GM12801 (cell line): ENCODE measurements around the gene KRT31.

Source experiments
- TF ChIP-seq, protein P1 (sequence below): IDR thresholded peaks from one replicate; pipeline ENCODE4 v1.5.1; 2011; ENCODE audit warnings: control low read depth; ENCODE audit not compliant: insufficient read length; ENCODE audit errors: extremely low read depth

KRT31 gene

DNA sequence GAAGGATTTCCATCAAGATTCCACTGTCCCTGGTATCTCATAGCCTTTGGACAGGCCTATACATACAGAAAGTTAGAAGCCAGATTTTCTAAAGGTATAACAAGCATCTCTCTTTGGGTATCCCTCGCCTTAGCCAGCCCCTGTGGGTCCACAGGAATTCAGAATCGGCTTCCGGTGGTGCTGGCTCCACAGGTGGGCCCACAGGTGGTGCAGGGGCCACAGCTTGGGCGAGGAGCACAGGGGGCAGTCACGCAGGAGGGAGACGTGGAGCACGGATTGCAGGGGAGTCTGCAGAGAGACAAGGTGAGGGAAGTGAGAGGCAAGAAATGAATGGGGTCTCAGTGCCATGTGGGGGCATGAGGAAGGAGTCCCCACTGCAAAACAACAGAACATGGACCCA, 39.8 kb upstream of the KRT31 start:
- TF ChIP-seq, protein P1, sequence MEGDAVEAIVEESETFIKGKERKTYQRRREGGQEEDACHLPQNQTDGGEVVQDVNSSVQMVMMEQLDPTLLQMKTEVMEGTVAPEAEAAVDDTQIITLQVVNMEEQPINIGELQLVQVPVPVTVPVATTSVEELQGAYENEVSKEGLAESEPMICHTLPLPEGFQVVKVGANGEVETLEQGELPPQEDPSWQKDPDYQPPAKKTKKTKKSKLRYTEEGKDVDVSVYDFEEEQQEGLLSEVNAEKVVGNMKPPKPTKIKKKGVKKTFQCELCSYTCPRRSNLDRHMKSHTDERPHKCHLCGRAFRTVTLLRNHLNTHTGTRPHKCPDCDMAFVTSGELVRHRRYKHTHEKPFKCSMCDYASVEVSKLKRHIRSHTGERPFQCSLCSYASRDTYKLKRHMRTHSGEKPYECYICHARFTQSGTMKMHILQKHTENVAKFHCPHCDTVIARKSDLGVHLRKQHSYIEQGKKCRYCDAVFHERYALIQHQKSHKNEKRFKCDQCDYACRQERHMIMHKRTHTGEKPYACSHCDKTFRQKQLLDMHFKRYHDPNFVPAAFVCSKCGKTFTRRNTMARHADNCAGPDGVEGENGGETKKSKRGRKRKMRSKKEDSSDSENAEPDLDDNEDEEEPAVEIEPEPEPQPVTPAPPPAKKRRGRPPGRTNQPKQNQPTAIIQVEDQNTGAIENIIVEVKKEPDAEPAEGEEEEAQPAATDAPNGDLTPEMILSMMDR = no peak

DNA sequence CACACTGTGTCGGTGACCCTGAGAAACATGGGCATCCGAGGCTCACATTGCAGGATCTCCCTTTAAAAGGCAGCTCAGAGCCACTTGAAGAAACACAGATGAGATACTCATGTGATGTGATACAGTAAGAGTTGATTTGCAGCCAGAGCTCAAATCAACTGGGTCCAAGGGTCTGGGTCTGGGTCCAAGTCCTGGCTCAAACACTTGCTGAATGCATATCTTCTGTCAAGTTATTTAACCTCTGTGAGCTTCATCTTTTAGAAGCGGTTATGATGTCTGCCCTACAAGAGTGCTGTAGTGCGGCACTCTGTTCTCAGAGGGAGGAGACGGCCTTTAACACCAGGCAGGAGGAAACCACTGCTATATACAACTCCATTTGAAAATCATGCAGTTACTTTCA, 37.0 kb upstream of the KRT31 start:
- TF ChIP-seq, protein P1 = no peak

DNA sequence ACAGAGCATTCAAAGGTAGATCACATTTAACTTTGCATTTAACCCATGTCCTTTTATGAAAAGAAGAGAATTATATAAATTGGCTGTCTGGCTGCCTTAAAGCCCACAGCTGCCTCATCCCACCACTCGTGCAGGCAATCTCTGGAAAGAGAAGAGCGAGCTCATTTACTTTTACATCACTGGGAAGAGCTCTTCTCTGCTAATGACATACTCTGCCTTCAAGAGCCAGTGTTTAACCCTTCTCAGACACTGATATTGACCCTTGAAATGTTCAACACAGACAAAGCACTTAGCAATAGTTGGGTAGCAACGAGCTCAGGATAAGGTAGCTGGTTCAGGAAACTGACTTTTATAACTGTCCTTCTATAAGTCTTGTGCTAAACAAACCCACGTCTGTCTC, 36.6 kb upstream of the KRT31 start:
- TF ChIP-seq, protein P1 = no peak

DNA sequence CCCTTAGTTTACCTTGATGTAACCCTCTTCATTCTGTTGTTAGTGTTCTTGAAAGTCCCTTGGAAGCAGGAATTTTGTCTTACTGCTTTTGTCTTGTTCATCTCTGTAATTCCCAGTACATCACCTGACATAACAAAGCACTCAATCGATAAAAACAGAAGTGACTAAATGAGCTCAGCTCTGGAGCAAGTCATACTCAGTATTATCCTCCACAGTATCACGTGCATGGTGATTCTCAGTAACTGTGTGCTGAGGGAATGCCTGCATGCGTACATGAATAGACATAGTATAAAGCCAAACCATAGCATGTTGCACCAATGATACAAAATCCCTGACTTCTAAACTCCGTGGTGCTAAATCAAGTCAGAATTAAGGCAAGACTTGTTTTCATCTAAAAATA, 36.2 kb upstream of the KRT31 start:
- TF ChIP-seq, protein P1 = no peak

DNA sequence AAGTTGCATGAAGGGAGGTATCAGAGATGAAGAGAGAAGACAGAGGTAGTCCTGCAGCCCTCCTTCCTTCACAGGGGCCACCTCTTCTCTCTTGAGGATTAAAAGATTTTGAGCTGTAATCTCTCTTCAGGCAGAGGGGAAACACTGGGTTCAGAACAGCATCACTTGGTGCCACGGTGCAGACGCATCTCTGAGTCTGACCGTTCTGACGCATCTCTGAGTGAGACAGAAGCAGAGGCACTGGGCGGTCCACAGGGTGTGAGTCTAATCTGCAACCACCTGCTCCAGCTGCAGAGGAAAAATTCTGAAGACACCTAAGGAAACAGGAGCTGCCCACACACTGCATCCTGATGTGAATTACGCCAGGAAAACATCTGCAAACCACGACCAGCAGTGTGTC, 32.3 kb upstream of the KRT31 start:
- TF ChIP-seq, protein P1 = no peak

DNA sequence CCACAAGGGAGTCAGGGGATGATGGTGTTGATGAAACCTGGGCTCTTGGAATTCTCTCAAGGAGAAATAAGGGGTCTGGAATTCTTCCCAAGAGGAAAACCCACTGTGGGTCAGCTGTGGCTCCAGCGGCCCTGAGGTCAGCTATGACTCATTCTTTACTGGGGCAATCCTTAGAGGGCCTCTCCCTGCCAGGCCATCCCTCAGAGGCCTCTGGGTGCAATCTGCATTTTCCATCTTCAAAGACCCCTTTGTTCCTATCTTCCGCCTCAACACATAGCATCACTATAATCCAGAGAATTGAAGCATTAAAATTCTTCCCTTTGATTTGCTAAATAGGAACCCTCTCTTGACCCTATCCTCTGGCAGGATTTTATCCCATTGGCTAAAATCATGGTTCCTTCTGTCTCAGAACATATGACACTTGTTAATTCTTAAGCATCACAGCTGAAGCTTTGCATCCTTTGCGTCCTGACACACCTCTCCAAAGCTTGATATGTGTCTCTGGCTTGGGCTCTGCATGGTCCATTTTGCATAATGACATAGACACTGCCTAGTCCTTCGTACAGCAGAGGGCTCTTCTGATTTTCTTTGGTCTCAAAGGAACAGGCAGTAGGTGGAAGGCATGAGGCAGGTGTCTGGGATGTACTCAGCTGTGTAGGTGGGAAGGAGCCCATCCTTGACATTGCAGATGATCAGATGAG, 31.3 kb upstream of the KRT31 start:
- TF ChIP-seq, protein P1 = no peak

DNA sequence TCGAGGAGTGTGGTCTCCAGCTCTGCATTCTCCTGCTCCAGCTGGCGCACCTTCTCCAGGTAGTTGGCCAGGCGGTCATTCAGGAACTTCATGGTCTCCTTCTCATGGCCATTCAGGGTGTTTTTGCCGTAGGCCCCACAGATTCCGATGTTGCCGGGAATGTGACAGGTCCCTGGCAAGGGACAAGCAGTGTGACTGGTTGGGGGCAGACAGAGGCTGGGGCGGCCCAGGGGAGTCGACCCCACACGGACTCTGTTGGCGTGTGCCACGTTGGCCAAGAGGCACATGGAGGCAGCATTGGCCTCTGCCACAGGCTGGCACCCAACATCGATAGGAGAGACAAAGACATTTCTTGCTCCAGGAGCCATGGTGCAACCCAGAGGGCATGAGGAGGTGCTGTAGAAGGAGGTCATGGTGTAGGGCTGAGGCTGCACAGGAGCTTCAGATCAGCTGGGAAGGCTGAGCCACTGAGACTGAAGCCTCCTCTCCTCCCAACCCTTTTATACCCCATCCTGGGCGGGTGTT, 26.8 kb upstream of the KRT31 start, which contains the start of gene KRT37:
TSS of gene KRT37 (minus strand) at position 475 of the 525 bp plus-strand sequence. CDS start at position 413, 62 bp downstream.
- TF ChIP-seq, protein P1 = no peak
